ENCODE measurements around the gene NGFR.

The NGFR gene

DNA sequence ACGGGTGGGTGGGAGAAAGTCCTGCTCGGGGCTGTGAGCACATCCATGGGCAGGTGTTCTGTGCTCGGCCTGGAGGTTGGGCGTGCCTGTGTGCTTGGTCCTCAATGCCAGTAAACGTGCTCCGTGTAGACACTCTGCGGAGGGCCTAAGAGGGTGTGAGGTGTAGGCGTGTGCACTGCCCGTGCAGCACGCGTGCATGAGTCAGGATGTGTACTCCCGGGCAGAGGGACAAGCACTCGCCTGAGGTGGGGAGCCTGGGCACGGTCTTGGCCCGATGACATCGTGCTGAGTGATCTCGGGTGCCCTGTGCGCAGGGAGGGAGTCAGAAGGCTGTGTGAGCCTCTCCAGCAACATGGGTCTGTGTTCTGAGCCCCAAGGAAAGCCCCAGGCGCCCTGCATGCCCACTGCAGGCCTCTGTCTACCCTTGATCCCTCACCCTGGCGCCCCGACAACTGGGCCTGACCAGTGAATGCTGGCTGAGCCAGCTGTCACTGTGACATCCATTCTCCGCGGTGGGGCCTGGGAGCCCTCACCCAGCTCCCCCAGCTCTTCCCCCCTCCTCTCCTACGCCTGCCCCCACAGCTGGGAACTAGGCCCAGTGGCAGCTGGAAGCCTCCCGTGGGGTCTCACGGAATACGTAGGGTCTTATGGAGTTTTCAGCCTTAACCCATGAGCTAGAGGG is 57.1 kb downstream of the NGFR start:
- ChIA-PET CTCF (interaction anchor here (0.5 to 9.5 kb wide), 8 partner anchors 59 to 514 kb away, joined by 3 to 303 read pairs (median 3); no protein-coding TSS in a partner anchor), POLR2A (interaction anchor here (0.6 to 1.1 kb wide), 4 partner anchors 119 to 423 kb away, joined by 3 to 4 read pairs (median 3); partner anchors contain the start of gene PHB1)
- TF ChIP-seq ZNF221 (tag by site-specific recombination; IDR thresholded peaks at IDR 0.05; ENCODE audit: borderline replicate concordance) (no peak), ZFHX2 (tag by site-specific recombination; conservative IDR thresholded peaks at IDR 0.05) (peak; percentile 69)
- TF ChIP-seq, protein P1, sequence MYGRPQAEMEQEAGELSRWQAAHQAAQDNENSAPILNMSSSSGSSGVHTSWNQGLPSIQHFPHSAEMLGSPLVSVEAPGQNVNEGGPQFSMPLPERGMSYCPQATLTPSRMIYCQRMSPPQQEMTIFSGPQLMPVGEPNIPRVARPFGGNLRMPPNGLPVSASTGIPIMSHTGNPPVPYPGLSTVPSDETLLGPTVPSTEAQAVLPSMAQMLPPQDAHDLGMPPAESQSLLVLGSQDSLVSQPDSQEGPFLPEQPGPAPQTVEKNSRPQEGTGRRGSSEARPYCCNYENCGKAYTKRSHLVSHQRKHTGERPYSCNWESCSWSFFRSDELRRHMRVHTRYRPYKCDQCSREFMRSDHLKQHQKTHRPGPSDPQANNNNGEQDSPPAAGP (tag by site-specific recombination; IDR thresholded peaks at IDR 0.05) = peak; percentile 66
- H3K27ac ChIP-seq (ENCODE audit: extremely low read depth, low read depth, low read length) = no peak overlapping the region
- no peaks in the 10 kb centered on the region for H3K36me3 ChIP-seq (ENCODE audit: control insufficient read depth in 2 of 2, insufficient read depth in 1 of 2, low read length in 2 of 2)
- H3K4me1 ChIP-seq (ENCODE audit: control insufficient read depth, insufficient read depth, low read length) = 0 out of 2 replicates have a peak, but pooled peaks cover 2% of the 10 kb centered on the region
- no peaks in the 10 kb centered on the region for H3K9me3 ChIP-seq (ENCODE audit: control insufficient read depth, insufficient read depth, low read depth, low read length)
- no peak overlapping the region for H3K4me3 ChIP-seq (ENCODE audit: low read depth, low read length)

DNA sequence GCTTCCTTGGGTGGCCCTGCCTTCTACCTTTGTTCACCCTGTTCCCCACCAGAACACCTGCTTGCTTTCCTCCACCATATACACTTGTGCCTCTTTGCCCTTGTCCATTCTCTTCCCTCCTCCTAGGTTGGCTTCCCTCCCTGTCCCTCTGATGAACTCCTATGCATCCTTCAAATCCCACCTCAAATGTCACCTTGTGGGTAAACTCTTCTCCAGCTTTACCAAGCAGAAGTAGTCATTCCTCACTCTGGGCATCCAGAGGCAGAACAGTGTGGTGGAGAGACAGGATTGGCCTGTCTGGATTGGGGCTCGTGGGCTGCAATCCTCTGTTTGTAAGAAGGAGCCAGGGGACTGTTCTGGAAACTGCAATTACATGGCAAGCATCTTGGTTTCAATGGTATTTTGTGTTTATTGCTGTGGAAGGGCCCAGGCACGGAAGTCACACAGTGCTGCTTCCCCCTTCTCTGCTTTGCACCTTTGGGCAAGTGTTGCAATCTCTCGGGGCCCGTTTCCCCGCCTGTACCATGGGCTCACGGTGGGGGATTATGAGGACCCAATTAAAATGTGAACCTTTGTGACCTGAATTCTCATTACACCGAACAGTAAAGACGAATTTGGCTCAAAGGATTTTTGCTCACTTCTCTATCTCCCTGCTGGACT is 58.7 kb downstream of the NGFR start:
- Histone ChIP-seq H3K36me3 (ENCODE audit: control insufficient read depth in 2 of 2, insufficient read depth in 1 of 2, low read length in 2 of 2) (no peaks in the 10 kb centered on the region), H3K4me3 (ENCODE audit: low read depth, low read length) (no peak overlapping the region), H3K4me1 (ENCODE audit: control insufficient read depth, insufficient read depth, low read length) (0 out of 2 replicates have a peak, but pooled peaks cover 2% of the 10 kb centered on the region), H3K9me3 (ENCODE audit: control insufficient read depth, insufficient read depth, low read depth, low read length) (no peaks in the 10 kb centered on the region), H3K27ac (ENCODE audit: extremely low read depth, low read depth, low read length) (no peak overlapping the region)
- CTCF ChIA-PET = interaction anchor here (0.5 to 9.5 kb wide), 7 partner anchors 49 to 1528 kb away, joined by 3 to 303 read pairs (median 14); no protein-coding TSS in a partner anchor
- POLR2A ChIA-PET = interaction anchor here (1.1 kb wide), 2 partner anchors 89 to 140 kb away, joined by 3 read pairs; partner anchors contain the start of gene PHB1
- TF ChIP-seq ZNF560 (tag by site-specific recombination; IDR thresholded peaks at IDR 0.05; ENCODE audit: borderline replicate concordance) = no peak
- no peak for TF ChIP-seq ZNF701 (tag by site-specific recombination; IDR thresholded peaks at IDR 0.05)
- TF ChIP-seq ZFP3 (tag by site-specific recombination; IDR thresholded peaks at IDR 0.05; ENCODE audit: low read depth) = peak; percentile 91
- no peak for TF ChIP-seq ZNF184 (tag by site-specific recombination; IDR thresholded peaks at IDR 0.05)

DNA sequence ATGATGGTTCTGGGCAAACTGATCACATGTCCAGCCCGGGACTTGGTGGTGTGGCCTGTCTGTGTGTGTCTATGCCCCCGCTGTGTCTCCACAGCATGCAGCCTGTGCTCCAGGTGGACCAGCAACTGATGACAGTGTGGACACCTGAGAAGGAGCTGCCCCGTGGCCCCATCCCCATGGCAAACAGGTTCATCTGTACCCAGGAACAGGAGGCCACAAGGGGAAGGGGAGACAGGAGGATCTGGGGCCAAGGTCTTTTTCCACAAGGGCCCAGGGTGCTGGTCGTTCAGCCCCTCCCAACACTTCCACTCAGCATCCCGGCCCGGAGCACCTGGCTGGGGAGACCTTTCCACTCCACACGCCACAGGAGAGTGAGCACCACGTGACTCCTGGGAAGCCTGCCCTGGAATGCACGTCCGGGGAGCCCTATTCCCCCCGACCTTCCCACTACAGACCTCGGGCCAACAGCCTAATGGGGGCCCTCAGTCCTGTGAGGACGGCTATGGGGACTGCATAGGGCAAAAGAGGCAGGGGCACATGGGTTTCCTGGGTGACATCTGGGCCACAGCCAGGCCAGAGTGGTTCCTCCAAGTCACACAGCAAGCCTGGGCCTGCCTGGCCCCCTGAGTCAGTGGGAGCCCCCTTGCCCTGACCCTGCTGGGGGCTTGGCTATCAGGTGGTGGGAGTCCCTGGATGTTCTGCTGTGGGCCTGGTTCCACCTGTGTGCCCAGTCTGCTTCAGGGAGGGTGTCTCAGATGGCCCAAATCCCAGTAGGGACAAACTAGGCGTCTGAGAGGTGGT is 59.8 kb downstream of the NGFR start:
- TF ChIP-seq ZNF174 (tag by site-specific recombination; IDR thresholded peaks at IDR 0.05) = no peak
- TF ChIP-seq ZNF585B (tag by site-specific recombination; IDR thresholded peaks at IDR 0.05) = peak; percentile 39
- Histone ChIP-seq H3K27ac (ENCODE audit: extremely low read depth, low read depth, low read length) (no peak overlapping the region), H3K9me3 (ENCODE audit: control insufficient read depth, insufficient read depth, low read depth, low read length) (no peaks in the 10 kb centered on the region), H3K4me1 (ENCODE audit: control insufficient read depth, insufficient read depth, low read length) (0 out of 2 replicates have a peak, but pooled peaks cover 2% of the 10 kb centered on the region), H3K36me3 (ENCODE audit: control insufficient read depth in 2 of 2, insufficient read depth in 1 of 2, low read length in 2 of 2) (no peaks in the 10 kb centered on the region), H3K4me3 (ENCODE audit: low read depth, low read length) (no peak overlapping the region)
- CTCF ChIA-PET = interaction anchor here (0.7 to 9.5 kb wide), 31 partner anchors 9 to 442 kb away, joined by 3 to 303 read pairs (median 15); partner anchors contain the start of genes DLX3, NGFR, PHB1 and SLC35B1
- POLR2A ChIA-PET = no interaction called here

DNA sequence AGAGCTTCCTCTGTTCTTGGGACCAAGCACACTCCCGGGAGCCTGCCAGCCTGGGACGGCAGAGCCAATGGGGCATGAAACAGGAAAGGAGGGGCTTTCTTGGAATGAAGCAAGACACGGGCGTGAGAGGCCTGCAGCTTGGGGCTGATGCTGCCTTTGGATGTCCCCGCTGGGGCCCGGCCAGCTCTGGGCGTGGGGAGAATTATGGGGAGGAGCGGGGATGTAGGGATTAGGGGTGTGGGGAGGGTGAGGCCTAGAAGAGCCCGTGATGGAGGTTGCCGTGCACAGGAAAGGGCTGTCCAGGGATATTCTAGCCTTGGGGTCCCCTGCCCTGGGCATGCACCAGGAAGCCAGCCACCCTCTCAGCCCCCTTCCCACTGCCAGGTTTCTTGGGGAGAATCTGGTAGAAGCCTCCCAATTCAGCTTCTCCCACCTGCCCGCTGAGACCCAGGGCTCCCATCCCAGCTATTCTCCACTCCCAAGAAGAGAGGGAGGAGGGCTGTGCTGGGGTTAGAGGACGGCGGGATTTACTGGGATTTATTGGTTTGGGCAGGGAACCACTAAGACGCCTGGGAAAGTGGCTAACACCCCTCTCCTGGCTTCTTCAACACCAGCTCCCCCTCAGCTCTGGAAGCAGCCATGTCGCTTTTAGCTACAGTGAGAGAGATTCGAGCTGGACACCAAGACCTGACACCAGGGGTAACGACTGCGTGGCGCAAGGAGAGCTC is 60.6 kb downstream of the NGFR start:
- CTCF ChIA-PET = interaction anchor here (0.5 to 9.5 kb wide), 73 partner anchors 9 to 768 kb away, joined by 3 to 303 read pairs (median 6); partner anchors contain the start of genes DLX3, NGFR, PHB1 and SLC35B1
- H3K4me1 ChIP-seq (ENCODE audit: control insufficient read depth, insufficient read depth, low read length) = 0 out of 2 replicates have a peak, but pooled peaks cover 2% of the 10 kb centered on the region
- POLR2A ChIA-PET = interaction anchor here (1.3 to 1.4 kb wide), 3 partner anchors 141 to 208 kb away, joined by 5 to 7 read pairs (median 6); partner anchors contain the start of genes FAM117A and PHB1

More for the DNA sequence above, 60.6 kb downstream of the NGFR start:
- Histone ChIP-seq H3K36me3 (ENCODE audit: control insufficient read depth in 2 of 2, insufficient read depth in 1 of 2, low read length in 2 of 2) (no peaks in the 10 kb centered on the region), H3K4me3 (ENCODE audit: low read depth, low read length) (no peak overlapping the region), H3K9me3 (ENCODE audit: control insufficient read depth, insufficient read depth, low read depth, low read length) (no peaks in the 10 kb centered on the region), H3K27ac (ENCODE audit: extremely low read depth, low read depth, low read length) (peak overlapping the region; percentile 12; the same call in 1 of the 2 replicates)
- TF ChIP-seq KLF16 (tag by site-specific recombination; IDR thresholded peaks at IDR 0.05) = no peak
- peak; percentile 23; the same call in 1 of the 2 replicates for TF ChIP-seq ZNF341 (tag by site-specific recombination; IDR thresholded peaks at IDR 0.05; ENCODE audit: low read depth)

Data from HEK293 (cell line).